ENCODE results near the gene RREB1. TPM values are rescaled to one million over a fixed set of nuclear protein-coding genes. Genes with fewer than 3 reads are reported as not detected.
"Not testable (repeated sequence)": the region's sequence is repeated elsewhere in the genome, so short reads cannot be mapped to it uniquely, and the experiment has no call there.

RREB1 gene
- total RNA-seq, 1 experiment from 2014 or later = 35.8 TPM

- Histone ChIP-seq H3K4me1 (ENCODE audit: insufficient read depth, low read length) (peaks cover 3% of the 10 kb centered on the region; the same call in 1 of the 2 replicates), H3K56ac (ENCODE audit: insufficient read length, low read depth, low read length) (no peak overlapping the region), H4K20me1 (ENCODE audit: control insufficient read depth, insufficient read depth, insufficient read length) (no peaks in the 10 kb centered on the region), H3K27ac (ENCODE audit: insufficient read length, low read depth, low read length) (no peak overlapping the region), H3K9ac (ENCODE audit: extremely low read depth, insufficient read length, low read length) (no peak overlapping the region), H3K27me3 (ENCODE audit: insufficient read depth, low read length) (no peaks in the 10 kb centered on the region), H3K23me2 (ENCODE audit: insufficient read length, low read depth, low read length, poor library complexity, severe bottlenecking) (peaks cover 3% of the 10 kb centered on the region), H3K4ac (ENCODE audit: low read depth, low read length) (no peak overlapping the region), H2BK12ac (ENCODE audit: insufficient read length, low read depth, low read length) (no peak overlapping the region), H4K8ac (replicated peaks; ENCODE audit: insufficient read length, low read depth, low read length) (no peak overlapping the region), H4K5ac (ENCODE audit: insufficient read length, low read depth, low read length) (no peak overlapping the region), H2AFZ (ENCODE audit: low read length) (no peak overlapping the region), H2BK120ac (ENCODE audit: low read depth, low read length, poor library complexity, severe bottlenecking) (no peak overlapping the region), H3K4me2 (ENCODE audit: insufficient read depth, insufficient read length, low read length) (no peak overlapping the region), H3K79me1 (ENCODE audit: insufficient read depth, low read depth, low read length, poor library complexity, severe bottlenecking) (no peaks in the 10 kb centered on the region), H4K91ac (ENCODE audit: insufficient read length, low read depth, low read length) (no peak overlapping the region), H2BK20ac (ENCODE audit: low read depth, low read length, poor library complexity, severe bottlenecking) (no peak overlapping the region), H2BK5ac (ENCODE audit: insufficient read length, low read length) (no peak overlapping the region), H3K79me2 (ENCODE audit: insufficient read depth, low read length) (no peaks in the 10 kb centered on the region), H2AK5ac (ENCODE audit: insufficient read length, low read length) (no peak overlapping the region), H3T11ph (ENCODE audit: low read length) (no peak overlapping the region), H3K14ac (ENCODE audit: insufficient read depth, low read length) (no peak overlapping the region), H2BK15ac (ENCODE audit: low read depth, low read length) (no peak overlapping the region), H3K18ac (ENCODE audit: insufficient read length, low read depth, low read length) (no peak overlapping the region), H3K9me3 (ENCODE audit: control insufficient read depth, low read depth, low read length) (no peaks in the 10 kb centered on the region), H3K23ac (ENCODE audit: insufficient read length, low read depth, low read length) (no peak overlapping the region)
- Mint-ChIP-seq H3K4me1 (peaks cover 16 to 28% of the 10 kb centered on the region in 2 experiments), H3K9me3 (no peaks in the 10 kb centered on the region; a peak in 1 of 5 replicates), H3K27ac (no peak overlapping the region), H3K27me3 (ENCODE audit: low read depth) (peaks cover 13% of the 10 kb centered on the region), H3K36me3 (ENCODE audit: insufficient read depth in 1 of 3, low read depth in 3 of 3) (no peaks in the 10 kb centered on the region), H3K4me3 (peak overlapping the region in 1 of 2 experiments; percentile 80; a peak in 1 of 5 replicates)
- DNase-seq = no peak
- WGBS (ENCODE audit: extremely low coverage, insufficient read length, low lambda C conversion rate) = no CpG with 5 or more reads among the region's 16 CpGs
- TF ChIP-seq CTCF (conservative IDR thresholded peaks at IDR 0.05) = no peak
Observed at GRCh38 chr6:7262746-7263518, 155.2 kb downstream of the RREB1 start.

- not testable (repeated sequence) for H3K27me3 ChIP-seq (ENCODE audit: insufficient read depth, low read length); H2BK12ac ChIP-seq (ENCODE audit: insufficient read length, low read depth, low read length); H2BK5ac ChIP-seq (ENCODE audit: insufficient read length, low read length); H2AFZ ChIP-seq (ENCODE audit: low read length); H4K91ac ChIP-seq (ENCODE audit: insufficient read length, low read depth, low read length); H3T11ph ChIP-seq (ENCODE audit: low read length); H3K79me1 ChIP-seq (ENCODE audit: insufficient read depth, low read depth, low read length, poor library complexity, severe bottlenecking); H3K4me1 ChIP-seq (ENCODE audit: insufficient read depth, low read length); H2BK15ac ChIP-seq (ENCODE audit: low read depth, low read length); H3K4me2 ChIP-seq (ENCODE audit: insufficient read depth, insufficient read length, low read length); H3K27ac Mint-ChIP-seq; H3K14ac ChIP-seq (ENCODE audit: insufficient read depth, low read length); H3K4ac ChIP-seq (ENCODE audit: low read depth, low read length); H2BK120ac ChIP-seq (ENCODE audit: low read depth, low read length, poor library complexity, severe bottlenecking); H3K18ac ChIP-seq (ENCODE audit: insufficient read length, low read depth, low read length); H3K79me2 ChIP-seq (ENCODE audit: insufficient read depth, low read length); H3K27ac ChIP-seq (ENCODE audit: insufficient read length, low read depth, low read length); H3K56ac ChIP-seq (ENCODE audit: insufficient read length, low read depth, low read length); H3K9ac ChIP-seq (ENCODE audit: extremely low read depth, insufficient read length, low read length); H3K23me2 ChIP-seq (ENCODE audit: insufficient read length, low read depth, low read length, poor library complexity, severe bottlenecking); H2AK5ac ChIP-seq (ENCODE audit: insufficient read length, low read length); H3K9me3 ChIP-seq (ENCODE audit: control insufficient read depth, low read depth, low read length); H4K20me1 ChIP-seq (ENCODE audit: control insufficient read depth, insufficient read depth, insufficient read length); H3K9me3 Mint-ChIP-seq; H4K8ac ChIP-seq (replicated peaks; ENCODE audit: insufficient read length, low read depth, low read length); H3K4me3 Mint-ChIP-seq; H3K23ac ChIP-seq (ENCODE audit: insufficient read length, low read depth, low read length); H3K36me3 Mint-ChIP-seq (ENCODE audit: insufficient read depth in 1 of 3, low read depth in 3 of 3); H2BK20ac ChIP-seq (ENCODE audit: low read depth, low read length, poor library complexity, severe bottlenecking); H4K5ac ChIP-seq (ENCODE audit: insufficient read length, low read depth, low read length); DNase-seq
- H3K27me3 Mint-ChIP-seq (ENCODE audit: low read depth) = peaks cover 13% of the 10 kb centered on the region
- no CpG with 5 or more reads among the region's 9 CpGs for WGBS (ENCODE audit: extremely low coverage, insufficient read length, low lambda C conversion rate)
- H3K4me1 Mint-ChIP-seq = peaks cover 16 to 28% of the 10 kb centered on the region in 2 experiments
Observed at GRCh38 chr6:7263519-7263805, 155.7 kb downstream of the RREB1 start.

Measured in H9 (cell line).